ENCODE data around the gene LZTR1.

- TF ChIP-seq EP300 (IDR thresholded peaks at IDR 0.05) (no peak), CTCF (IDR thresholded peaks at IDR 0.05) (no peak)
Measured at GRCh38 chr22:21047035-21047661, 65.1 kb downstream of the LZTR1 start.
